ENCODE data around the gene C1orf116. TPM values are rescaled to one million over a fixed set of nuclear protein-coding genes. Genes with fewer than 3 reads are reported as not detected.

The C1orf116 gene
- total RNA-seq, 1 donor from 2014 or later: not detected

DNA sequence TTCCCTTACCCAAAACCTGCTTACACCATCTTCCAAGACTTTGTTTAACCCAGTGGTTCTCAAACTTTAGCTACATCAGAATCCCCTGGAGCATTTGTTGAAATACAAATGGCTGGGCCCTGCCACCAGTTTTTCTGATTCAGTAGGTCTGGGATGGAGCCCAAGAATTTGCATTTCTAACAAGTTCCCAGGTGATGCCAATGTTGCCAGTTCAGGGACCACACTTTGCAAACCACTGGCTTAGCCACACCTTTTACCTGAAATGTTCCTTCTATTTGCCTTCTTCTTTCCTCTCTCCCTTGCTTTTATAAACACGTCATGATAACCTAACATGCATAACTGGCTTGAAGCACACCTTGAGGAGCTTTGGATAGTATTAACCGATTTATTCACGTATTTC is 46.2 kb downstream of the C1orf116 start:
- Histone ChIP-seq H3K27ac (ENCODE audit: low read depth, low read length) (no peak overlapping the region), H3K36me3 (ENCODE audit: control insufficient read depth in 3 of 3, insufficient read depth in 3 of 3, low read length in 3 of 3) (no peaks in the 10 kb centered on the region), H3K4me1 (ENCODE audit: control insufficient read depth in 3 of 3, insufficient read depth in 3 of 3, low read length in 3 of 3) (no peaks in the 10 kb centered on the region), H3K4me3 (ENCODE audit: low read length in 3 of 3) (no peak overlapping the region), H3K9ac (ENCODE audit: low read depth in 1 of 3, low read length in 3 of 3) (no peak overlapping the region), H3K9me3 (ENCODE audit: control insufficient read depth in 3 of 3, low read length in 3 of 3) (no peaks in the 10 kb centered on the region), H3K27me3 (ENCODE audit: control insufficient read depth in 3 of 3, insufficient read depth in 3 of 3, low read length in 3 of 3) (peaks cover 0 to 11% (median 0%) of the 10 kb centered on the region in 3 donors)

DNA sequence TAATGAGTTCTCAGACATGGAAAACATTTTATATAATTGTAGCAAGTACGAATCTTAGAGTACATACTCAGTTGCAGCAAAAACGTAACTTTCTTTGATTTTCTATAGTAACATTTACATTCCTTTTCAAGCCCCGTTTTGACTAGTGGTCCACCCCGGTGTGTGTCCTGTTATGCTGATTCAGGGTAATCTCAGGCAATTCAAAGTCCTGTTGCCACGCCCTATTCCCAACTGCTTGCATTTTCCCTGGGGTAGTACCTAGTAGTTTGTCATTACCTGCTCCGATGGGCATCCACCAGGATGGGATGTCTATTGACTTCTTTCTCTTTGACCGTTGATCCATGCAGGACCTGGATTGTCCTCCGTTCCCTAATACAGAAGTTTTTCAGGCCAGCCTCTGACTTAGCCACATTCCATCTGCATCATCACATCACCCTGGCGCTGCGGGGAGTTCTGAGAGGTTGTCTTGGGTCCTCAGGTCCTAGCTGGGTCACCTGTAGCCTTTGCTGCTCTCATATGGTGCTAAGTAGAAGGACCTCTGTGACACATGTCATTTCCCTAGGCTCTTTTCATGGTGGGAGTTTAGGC is 47.3 kb downstream of the C1orf116 start:
- H3K4me1 ChIP-seq (ENCODE audit: control insufficient read depth in 3 of 3, insufficient read depth in 3 of 3, low read length in 3 of 3): no peaks in the 10 kb centered on the region
- no peaks in the 10 kb centered on the region for H3K36me3 ChIP-seq (ENCODE audit: control insufficient read depth in 3 of 3, insufficient read depth in 3 of 3, low read length in 3 of 3)
- H3K27me3 ChIP-seq (ENCODE audit: control insufficient read depth in 3 of 3, insufficient read depth in 3 of 3, low read length in 3 of 3): peaks cover 0 to 13% (median 0%) of the 10 kb centered on the region in 3 donors
- H3K9me3 ChIP-seq (ENCODE audit: control insufficient read depth in 3 of 3, low read length in 3 of 3): no peaks in the 10 kb centered on the region
- H3K9ac ChIP-seq (ENCODE audit: low read depth in 1 of 3, low read length in 3 of 3): no peak overlapping the region
- no peak overlapping the region for H3K4me3 ChIP-seq (ENCODE audit: low read length in 3 of 3)
- H3K27ac ChIP-seq (ENCODE audit: low read depth, low read length): no peak overlapping the region

DNA sequence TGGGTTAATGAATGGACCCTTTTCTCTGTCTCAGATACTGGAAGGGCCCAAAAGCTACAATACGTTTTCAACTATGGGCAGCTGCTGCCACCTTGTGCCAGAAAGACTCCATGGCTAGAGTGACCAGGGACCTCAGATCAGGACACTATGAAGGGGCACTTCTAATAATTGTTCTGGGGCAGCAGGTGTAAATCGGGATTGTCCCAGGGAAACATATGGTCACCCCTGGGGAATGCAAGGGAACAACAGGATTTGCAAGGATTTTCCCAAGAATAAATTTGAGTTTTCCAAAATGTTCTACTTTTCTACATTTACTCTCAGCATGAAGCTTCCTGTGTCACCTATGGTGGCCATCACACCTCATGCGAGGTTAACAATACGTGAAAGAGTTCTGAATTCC is 50.3 kb downstream of the C1orf116 start:
- Histone ChIP-seq H3K4me1 (ENCODE audit: control insufficient read depth in 3 of 3, insufficient read depth in 3 of 3, low read length in 3 of 3) (no peaks in the 10 kb centered on the region), H3K27ac (ENCODE audit: low read depth, low read length) (no peak overlapping the region), H3K27me3 (ENCODE audit: control insufficient read depth in 3 of 3, insufficient read depth in 3 of 3, low read length in 3 of 3) (peaks cover 0 to 14% (median 0%) of the 10 kb centered on the region in 3 donors), H3K9me3 (ENCODE audit: control insufficient read depth in 3 of 3, low read length in 3 of 3) (no peaks in the 10 kb centered on the region), H3K4me3 (ENCODE audit: low read length in 3 of 3) (no peak overlapping the region), H3K36me3 (ENCODE audit: control insufficient read depth in 3 of 3, insufficient read depth in 3 of 3, low read length in 3 of 3) (no peaks in the 10 kb centered on the region), H3K9ac (ENCODE audit: low read depth in 1 of 3, low read length in 3 of 3) (no peak overlapping the region)

DNA sequence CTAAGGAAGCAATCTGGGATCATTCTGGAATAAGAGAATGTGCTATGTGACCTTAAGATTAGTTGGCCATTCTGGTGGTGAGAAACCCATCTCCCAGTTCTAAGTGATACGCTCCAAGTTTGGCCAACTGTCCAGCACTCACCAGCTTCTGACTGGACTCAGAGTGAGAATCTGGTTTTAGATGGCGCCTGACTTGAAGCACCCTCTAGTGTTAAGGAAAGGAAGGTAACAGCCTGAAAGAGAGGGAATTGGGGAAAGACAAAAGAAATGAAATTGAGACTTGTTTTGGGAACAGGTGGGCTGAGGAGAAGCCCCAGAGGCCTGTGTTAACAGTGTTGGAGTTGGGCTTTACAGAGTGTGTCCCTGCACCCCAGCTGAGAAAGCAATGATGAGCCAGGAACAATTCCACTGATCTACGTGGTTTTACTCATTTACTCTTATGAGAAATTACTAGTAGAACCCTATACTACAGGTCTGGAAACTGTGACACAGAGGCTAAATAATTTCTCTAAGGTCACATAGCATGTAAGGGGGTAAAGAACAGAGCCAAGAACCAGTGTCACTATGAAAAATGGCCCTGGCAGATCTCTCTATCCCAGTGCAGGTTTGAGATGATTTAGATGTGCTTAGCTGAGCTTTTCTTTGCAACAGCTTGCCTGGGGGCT is 53.0 kb downstream of the C1orf116 start:
- no peak overlapping the region for H3K4me3 ChIP-seq (ENCODE audit: low read length in 3 of 3)
- H3K27me3 ChIP-seq (ENCODE audit: control insufficient read depth in 3 of 3, insufficient read depth in 3 of 3, low read length in 3 of 3): peaks cover 0 to 9% (median 0%) of the 10 kb centered on the region in 3 donors
- H3K36me3 ChIP-seq (ENCODE audit: control insufficient read depth in 3 of 3, insufficient read depth in 3 of 3, low read length in 3 of 3): no peaks in the 10 kb centered on the region
- H3K9ac ChIP-seq (ENCODE audit: low read depth in 1 of 3, low read length in 3 of 3): no peak overlapping the region
- no peaks in the 10 kb centered on the region for H3K9me3 ChIP-seq (ENCODE audit: control insufficient read depth in 3 of 3, low read length in 3 of 3)
- no peak overlapping the region for H3K27ac ChIP-seq (ENCODE audit: low read depth, low read length)
- no peaks in the 10 kb centered on the region for H3K4me1 ChIP-seq (ENCODE audit: control insufficient read depth in 3 of 3, insufficient read depth in 3 of 3, low read length in 3 of 3)

DNA sequence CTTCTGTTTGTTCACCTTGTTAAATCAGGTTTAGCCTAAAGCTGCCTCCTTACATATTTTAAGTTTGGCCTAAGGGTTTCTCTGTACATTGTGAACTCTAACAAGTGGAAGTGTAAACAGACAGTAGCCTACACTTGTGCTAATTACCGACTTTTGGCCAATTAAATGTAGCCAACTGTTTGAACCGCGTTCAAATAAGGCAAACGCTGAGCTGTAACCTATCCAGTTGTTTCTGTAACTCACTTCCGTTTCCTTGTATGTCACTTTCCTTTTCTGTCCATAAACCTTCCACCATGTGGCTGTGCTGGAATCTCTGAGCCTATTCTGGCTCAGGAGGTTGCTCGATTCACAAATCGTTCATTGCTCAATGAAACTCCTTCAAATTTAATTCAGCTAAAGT is 54.3 kb downstream of the C1orf116 start:
- Histone ChIP-seq H3K4me3 (ENCODE audit: low read length in 3 of 3) (no peak overlapping the region), H3K4me1 (ENCODE audit: control insufficient read depth in 3 of 3, insufficient read depth in 3 of 3, low read length in 3 of 3) (no peaks in the 10 kb centered on the region), H3K27ac (ENCODE audit: low read depth, low read length) (no peak overlapping the region), H3K9ac (ENCODE audit: low read depth in 1 of 3, low read length in 3 of 3) (no peak overlapping the region), H3K27me3 (ENCODE audit: control insufficient read depth in 3 of 3, insufficient read depth in 3 of 3, low read length in 3 of 3) (peaks cover 0 to 9% (median 0%) of the 10 kb centered on the region in 3 donors), H3K36me3 (ENCODE audit: control insufficient read depth in 3 of 3, insufficient read depth in 3 of 3, low read length in 3 of 3) (no peaks in the 10 kb centered on the region), H3K9me3 (ENCODE audit: control insufficient read depth in 3 of 3, low read length in 3 of 3) (no peaks in the 10 kb centered on the region)

DNA sequence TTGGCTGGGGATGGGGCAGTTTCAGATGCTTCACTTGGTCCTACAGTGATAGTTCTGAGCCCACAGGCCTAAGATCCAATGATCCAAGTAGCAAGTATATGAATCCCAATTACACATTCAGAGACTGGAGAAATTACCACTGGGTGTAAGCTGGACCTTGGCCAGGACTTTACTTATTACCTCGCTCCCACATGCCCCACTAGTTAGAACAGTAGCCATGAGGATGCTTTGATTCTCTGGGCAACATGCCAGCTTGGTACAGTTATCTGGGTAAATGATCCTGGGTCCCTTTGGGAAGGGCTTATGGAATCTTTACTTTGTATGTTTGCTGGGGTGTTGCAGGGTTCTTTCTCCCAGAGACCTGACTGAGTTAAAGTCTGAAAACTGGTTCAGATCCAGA is 57.2 kb downstream of the C1orf116 start:
- no peaks in the 10 kb centered on the region for H3K36me3 ChIP-seq (ENCODE audit: control insufficient read depth in 3 of 3, insufficient read depth in 3 of 3, low read length in 3 of 3)
- no peak overlapping the region for H3K27ac ChIP-seq (ENCODE audit: low read depth, low read length)
- H3K4me1 ChIP-seq (ENCODE audit: control insufficient read depth in 3 of 3, insufficient read depth in 3 of 3, low read length in 3 of 3): no peaks in the 10 kb centered on the region
- peaks cover 0 to 5% (median 5%) of the 10 kb centered on the region in 3 donors for H3K27me3 ChIP-seq (ENCODE audit: control insufficient read depth in 3 of 3, insufficient read depth in 3 of 3, low read length in 3 of 3)
- no peak overlapping the region for H3K9ac ChIP-seq (ENCODE audit: low read depth in 1 of 3, low read length in 3 of 3)
- no peak overlapping the region for H3K4me3 ChIP-seq (ENCODE audit: low read length in 3 of 3)
- H3K9me3 ChIP-seq (ENCODE audit: control insufficient read depth in 3 of 3, low read length in 3 of 3): no peaks in the 10 kb centered on the region

DNA sequence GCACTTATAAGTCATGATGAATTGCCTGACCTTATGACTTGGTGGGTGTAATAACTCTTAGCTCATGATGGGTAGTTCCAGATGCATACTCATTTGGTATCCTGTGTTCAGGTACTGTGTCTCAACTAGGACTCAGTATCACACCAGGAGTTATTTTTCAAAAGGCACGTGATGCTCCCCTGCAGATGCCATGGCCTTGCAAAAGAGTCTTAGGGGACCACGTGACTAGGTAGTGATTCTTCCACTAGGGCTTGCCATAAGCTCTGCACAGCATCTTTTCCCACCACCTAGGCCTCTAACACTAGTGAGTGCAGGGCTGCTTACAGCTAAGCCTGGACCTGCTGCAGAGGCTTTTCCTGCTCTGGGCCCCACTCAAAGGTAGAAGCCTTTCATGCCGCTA is 58.4 kb downstream of the C1orf116 start:
- Histone ChIP-seq H3K9me3 (ENCODE audit: control insufficient read depth in 3 of 3, low read length in 3 of 3) (no peaks in the 10 kb centered on the region), H3K36me3 (ENCODE audit: control insufficient read depth in 3 of 3, insufficient read depth in 3 of 3, low read length in 3 of 3) (no peaks in the 10 kb centered on the region), H3K4me3 (ENCODE audit: low read length in 3 of 3) (no peak overlapping the region), H3K27me3 (ENCODE audit: control insufficient read depth in 3 of 3, insufficient read depth in 3 of 3, low read length in 3 of 3) (peaks cover 0 to 7% (median 5%) of the 10 kb centered on the region in 3 donors), H3K4me1 (ENCODE audit: control insufficient read depth in 3 of 3, insufficient read depth in 3 of 3, low read length in 3 of 3) (no peaks in the 10 kb centered on the region), H3K27ac (ENCODE audit: low read depth, low read length) (no peak overlapping the region), H3K9ac (ENCODE audit: low read depth in 1 of 3, low read length in 3 of 3) (no peak overlapping the region)

DNA sequence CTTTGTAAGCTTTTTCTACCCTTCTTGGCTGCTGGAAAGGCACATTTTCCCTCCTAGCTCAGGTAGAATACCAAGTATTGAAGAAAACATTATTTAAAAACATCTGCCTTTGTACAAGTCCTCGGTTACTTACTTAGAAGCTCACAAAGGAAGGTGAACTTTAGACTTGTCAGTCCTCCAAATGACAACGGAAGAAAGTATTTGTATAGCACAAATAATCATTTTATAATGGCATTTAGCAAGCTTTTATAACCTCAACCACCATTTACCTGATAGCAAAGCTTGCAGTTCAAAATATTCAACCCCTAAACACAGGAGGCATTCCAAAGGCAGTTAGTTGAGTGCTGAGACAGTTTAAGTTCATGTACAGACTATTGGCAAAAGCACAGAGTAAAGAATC is 59.8 kb downstream of the C1orf116 start:
- no peak overlapping the region for H3K27ac ChIP-seq (ENCODE audit: low read depth, low read length)
- H3K36me3 ChIP-seq (ENCODE audit: control insufficient read depth in 3 of 3, insufficient read depth in 3 of 3, low read length in 3 of 3): no peaks in the 10 kb centered on the region
- no peaks in the 10 kb centered on the region for H3K4me1 ChIP-seq (ENCODE audit: control insufficient read depth in 3 of 3, insufficient read depth in 3 of 3, low read length in 3 of 3)
- H3K4me3 ChIP-seq (ENCODE audit: low read length in 3 of 3): no peak overlapping the region
- H3K27me3 ChIP-seq (ENCODE audit: control insufficient read depth in 3 of 3, insufficient read depth in 3 of 3, low read length in 3 of 3): peaks cover 0 to 7% (median 5%) of the 10 kb centered on the region in 3 donors
- no peaks in the 10 kb centered on the region for H3K9me3 ChIP-seq (ENCODE audit: control insufficient read depth in 3 of 3, low read length in 3 of 3)
- no peak overlapping the region for H3K9ac ChIP-seq (ENCODE audit: low read depth in 1 of 3, low read length in 3 of 3)

DNA sequence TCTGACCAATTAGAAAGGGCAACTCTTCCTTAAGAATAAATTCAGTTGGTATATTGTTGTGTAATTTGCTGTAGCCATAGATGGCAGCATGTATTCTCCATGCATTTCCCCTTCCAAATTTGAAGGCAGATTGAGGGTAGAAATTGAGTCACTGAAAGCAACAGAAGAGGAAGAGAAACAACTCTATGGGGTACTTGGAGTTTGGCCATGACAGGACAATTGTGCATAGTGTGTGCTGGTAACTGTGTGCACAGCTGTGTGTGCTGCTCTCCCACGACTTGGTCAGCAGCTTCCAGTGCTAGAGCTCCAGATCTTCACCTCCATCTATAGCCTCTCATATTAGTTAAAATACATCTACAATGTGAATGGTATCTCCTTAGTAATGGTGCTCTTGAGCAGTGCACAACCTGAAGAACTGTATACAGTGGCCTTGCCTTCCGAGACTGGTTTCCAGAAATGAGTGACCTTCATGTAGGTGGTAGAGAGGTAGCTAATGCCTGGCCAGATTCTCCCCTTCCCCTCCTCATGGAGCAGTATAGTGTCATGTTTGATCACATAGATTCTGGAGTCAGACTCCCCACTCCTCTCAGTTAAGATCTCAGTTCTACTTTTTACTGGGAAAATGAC is 61.4 kb downstream of the C1orf116 start:
- H3K9ac ChIP-seq (ENCODE audit: low read depth in 1 of 3, low read length in 3 of 3): no peak overlapping the region
- H3K36me3 ChIP-seq (ENCODE audit: control insufficient read depth in 3 of 3, insufficient read depth in 3 of 3, low read length in 3 of 3): no peaks in the 10 kb centered on the region
- no peaks in the 10 kb centered on the region for H3K4me1 ChIP-seq (ENCODE audit: control insufficient read depth in 3 of 3, insufficient read depth in 3 of 3, low read length in 3 of 3)
- peaks cover 0 to 6% (median 5%) of the 10 kb centered on the region in 3 donors for H3K27me3 ChIP-seq (ENCODE audit: control insufficient read depth in 3 of 3, insufficient read depth in 3 of 3, low read length in 3 of 3)
- H3K9me3 ChIP-seq (ENCODE audit: control insufficient read depth in 3 of 3, low read length in 3 of 3): no peaks in the 10 kb centered on the region
- no peak overlapping the region for H3K27ac ChIP-seq (ENCODE audit: low read depth, low read length)
- H3K4me3 ChIP-seq (ENCODE audit: low read length in 3 of 3): no peak overlapping the region

DNA sequence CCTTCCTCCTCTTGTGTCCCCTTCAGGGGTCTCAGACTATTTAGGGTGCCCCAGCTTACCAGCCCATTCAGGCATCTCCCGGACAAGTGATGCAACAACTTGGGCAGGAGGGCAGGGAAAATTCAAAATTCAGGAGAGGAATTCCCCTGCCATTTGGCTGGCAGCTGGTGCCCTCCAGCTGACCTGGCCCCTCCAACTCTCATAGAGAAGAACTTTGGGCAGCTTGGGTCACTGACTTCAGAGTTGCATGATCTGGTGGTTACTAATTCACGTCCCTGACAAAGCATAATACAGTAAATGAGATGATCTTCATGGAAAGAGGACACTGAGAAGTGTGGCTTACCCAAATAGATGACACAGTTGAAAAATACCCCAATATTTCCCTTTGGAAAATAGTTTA is 62.1 kb downstream of the C1orf116 start, which contains the start of gene FCAMR:
Gene FCAMR, minus strand, starts transcription at position 15 of the 400 bp plus-strand sequence. CDS start 335 bp downstream, outside the sequence.
- Histone ChIP-seq H3K27me3 (ENCODE audit: control insufficient read depth in 3 of 3, insufficient read depth in 3 of 3, low read length in 3 of 3) (peaks cover 0 to 6% (median 5%) of the 10 kb centered on the region in 3 donors), H3K9me3 (ENCODE audit: control insufficient read depth in 3 of 3, low read length in 3 of 3) (no peaks in the 10 kb centered on the region), H3K4me1 (ENCODE audit: control insufficient read depth in 3 of 3, insufficient read depth in 3 of 3, low read length in 3 of 3) (no peaks in the 10 kb centered on the region), H3K9ac (ENCODE audit: low read depth in 1 of 3, low read length in 3 of 3) (no peak within 1 kb of the TSS), H3K27ac (ENCODE audit: low read depth, low read length) (no peak within 1 kb of the TSS), H3K4me3 (ENCODE audit: low read length in 3 of 3) (no peak within 1 kb of the TSS), H3K36me3 (ENCODE audit: control insufficient read depth in 3 of 3, insufficient read depth in 3 of 3, low read length in 3 of 3) (no peaks in the 10 kb centered on the region)

All from skeletal muscle tissue (tissue), 4 donors.